ENCODE measurements around the gene AMBRA1.

The AMBRA1 gene

DNA sequence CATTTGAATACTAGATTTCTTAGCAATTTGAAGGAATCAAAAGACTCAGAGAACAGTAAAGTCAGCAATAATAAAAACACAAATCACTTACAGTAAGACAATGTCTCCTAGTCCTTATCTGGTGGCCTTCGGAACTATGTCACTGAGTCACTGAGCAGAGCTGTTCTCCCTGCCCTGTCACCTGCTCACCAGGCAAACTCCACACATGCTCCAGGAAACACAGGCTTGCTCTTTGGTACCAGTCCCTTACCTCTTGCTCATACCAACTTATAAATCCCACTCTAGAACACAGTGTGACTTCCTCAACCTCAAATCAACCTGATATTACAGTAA lies 121.2 kb downstream of the AMBRA1 start:
- no peak for DNase-seq

DNA sequence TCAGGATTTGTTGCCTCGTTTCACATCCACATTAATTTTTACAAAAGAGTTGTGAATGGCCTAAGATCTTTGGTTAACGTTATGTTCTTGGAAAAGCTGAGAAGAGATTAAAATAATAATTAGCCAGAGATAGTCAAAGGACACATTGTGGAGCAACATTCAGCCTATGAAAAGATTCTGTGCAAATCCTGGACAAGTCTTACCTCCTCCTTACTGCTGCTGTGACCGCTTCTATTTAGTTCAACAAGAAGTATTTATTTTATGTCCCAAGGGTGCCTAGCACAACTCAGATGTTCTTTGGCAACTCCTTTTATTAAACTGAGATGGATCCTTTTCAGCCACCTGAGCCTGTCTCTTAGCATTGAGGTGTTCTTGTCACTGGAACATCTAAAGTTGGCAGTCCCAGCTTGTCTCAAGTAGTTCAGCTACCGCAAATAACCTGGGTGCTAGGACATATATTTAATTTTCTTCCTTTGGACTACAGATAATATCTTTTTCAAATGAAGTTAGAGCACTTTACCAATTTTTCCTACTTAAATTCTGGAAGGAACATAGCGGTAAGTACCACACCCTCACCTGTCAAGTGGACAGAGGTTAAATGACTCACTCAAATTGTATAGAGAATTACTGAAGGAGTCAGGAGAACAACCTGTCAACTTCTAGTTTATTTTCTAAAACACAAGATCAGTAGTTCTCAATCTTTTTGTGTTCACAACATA lies 121.7 kb downstream of the AMBRA1 start:
- DNase-seq, result no peak

DNA sequence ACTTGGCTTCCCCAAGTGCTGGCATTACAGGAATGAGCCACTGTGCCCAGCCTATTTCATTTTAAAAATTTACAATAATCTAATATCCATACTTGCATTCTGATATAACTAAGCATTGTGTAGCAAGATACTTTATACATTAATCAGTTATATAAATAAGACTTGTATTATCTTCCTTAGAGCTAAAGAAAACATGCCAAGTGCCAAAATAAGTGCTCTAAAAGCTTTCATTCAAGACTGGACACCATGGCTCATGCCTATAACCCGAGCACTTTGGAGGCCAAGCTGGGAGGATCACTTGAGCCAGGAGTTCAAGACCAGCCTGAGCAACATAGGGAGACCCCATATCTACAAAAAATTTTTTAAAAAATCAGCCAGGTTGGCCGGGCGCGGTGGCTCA lies 123.9 kb downstream of the AMBRA1 start:
- no peak for DNase-seq

DNA sequence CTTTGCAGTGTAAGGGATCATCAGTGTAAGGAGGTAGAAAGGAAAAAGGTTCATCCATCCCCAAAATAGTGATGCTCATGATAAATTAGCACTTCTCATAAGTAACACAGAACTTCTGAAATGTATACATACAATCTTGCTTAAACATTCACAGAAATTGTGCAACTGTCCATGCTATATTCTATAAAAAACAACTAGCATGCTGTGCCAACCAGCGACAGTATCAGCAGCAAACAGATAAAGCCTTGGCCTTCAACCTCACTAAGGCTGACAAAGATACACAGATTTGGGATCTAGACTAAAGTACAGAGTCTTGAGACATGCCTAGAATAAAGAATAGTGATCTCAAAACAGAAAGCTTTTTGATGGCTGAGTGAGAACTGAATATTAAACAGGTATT lies 128.1 kb downstream of the AMBRA1 start:
- DNase-seq, result no peak

DNA sequence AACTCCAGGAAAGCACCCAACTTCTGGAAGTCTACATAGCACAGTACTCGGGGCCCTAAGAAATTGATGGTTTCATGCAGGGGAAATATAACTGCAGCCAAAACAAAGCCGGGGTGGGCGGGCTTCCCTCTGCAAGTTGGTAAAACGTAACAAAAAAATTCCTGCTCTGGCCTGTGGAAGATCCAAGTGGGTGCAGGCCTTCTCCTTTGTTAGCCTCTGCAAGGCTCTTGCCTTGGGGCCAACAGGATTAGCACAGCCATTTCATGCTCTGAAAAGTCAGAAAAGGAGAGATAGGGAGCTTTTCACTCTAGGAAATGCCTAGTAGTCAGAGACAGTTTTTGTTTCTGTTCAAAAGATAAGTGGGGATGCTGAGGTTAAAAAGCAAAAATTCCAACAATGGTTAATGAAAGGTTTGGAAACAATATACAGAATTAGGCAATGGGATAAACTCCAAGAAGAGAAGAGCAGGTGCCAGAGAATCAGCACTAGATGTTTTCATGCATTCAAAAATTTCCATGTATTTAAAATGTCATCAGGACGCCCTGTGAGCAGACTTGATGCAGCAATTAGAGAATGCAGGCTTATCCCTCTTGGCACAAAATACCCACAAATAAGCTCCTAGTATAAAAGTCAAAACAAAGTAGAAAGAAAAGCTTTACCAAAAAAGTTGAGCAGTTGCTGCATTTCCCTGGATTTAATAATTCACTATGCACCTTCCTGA lies 130.0 kb downstream of the AMBRA1 start:
- DNase-seq, result no peak

DNA sequence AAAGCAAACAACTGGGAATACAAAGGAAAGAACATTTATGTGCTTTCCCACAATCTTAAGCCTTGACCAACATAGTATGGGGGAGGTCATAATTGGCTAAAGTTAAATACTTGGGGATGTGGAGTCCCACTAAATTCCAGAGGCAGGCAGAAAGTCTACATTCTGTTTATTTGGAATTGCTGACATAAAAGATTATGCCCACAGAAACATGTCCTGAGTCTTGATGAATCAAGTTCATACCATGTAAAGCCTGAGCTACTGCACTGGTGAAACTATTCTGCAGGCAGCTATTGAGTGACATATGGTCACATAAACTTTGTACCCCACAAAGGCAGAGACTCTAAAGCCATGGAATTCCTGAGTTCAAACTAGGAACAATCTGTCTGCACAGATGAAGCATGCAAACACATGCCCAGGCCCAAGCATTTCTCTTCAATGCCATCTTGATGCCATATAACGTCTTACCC lies 132.3 kb downstream of the AMBRA1 start:
- no peak for DNase-seq

DNA sequence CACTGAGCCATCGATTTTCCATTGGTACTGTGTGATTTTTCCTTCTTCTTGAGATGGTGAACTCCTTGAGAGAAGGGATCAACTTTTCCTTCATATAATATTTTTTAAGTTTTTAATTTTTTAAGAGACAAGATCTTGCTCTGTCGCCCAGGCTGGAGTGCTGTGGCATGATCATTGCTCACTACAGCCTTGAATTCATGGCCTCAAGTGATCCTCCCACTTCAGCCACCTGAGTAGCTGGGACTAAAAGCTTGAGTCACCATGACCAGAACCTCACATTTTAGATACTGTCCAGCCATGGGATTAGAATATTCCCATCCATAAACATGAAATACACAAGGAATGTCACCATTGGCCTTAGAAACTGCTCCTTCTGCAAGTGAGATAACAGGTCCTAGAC lies 135.3 kb downstream of the AMBRA1 start:
- no peak for DNase-seq

DNA sequence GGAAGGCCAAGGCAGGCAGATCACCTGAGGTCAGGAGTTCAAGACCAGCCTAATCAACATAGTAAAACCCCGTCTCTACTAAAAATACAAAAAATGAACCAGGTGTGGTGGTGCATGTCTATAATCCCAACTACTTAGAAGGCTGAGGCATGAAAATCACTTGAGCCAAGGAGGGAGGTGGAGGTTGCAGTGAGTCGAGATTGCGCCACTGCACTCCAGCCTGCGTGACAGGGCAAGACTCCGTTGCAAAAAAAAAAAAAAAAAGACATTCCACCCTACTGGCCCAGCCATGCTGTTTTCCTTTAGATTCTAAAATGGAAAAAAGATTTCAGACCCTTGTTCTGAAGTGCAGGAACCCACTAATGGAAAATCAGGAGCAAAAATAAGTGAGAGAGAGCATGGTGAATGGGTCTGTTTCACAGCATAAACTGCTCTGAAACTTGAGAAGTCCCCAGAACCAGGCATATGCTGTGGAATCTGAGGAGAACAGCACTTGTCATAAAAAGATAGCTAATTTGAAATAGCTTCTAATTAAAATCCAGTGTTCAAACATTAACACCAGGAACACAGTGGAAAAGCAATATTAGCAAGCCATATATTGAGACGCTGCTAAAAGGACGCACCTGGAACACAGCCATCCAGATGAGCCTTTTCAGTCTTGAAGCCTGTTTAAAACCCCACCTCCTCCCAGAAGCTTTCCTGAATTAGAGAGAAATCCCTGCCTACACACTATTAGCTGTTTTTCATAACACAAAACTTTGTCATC lies 136.0 kb downstream of the AMBRA1 start:
- DNase-seq, result no peak

DNA sequence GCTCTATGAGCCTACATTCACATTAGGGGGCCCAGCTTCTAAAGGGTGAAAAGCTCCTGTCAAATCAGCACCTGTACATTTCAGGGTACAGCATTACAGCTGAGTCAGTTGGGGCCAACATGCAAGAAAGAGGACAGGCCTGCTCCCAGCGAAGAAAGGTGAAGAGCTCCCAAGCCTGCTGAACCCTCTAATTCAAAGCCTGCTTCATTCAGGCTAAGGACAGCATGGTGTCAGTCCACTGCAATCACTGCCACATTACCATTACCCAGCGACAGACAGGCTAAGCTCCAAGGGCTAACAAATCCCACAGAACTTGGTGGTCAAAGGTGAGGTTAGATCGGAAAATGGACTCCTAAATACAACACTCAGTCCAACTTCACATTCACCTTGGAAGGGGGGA lies 136.8 kb downstream of the AMBRA1 start:
- no peak for DNase-seq

DNA sequence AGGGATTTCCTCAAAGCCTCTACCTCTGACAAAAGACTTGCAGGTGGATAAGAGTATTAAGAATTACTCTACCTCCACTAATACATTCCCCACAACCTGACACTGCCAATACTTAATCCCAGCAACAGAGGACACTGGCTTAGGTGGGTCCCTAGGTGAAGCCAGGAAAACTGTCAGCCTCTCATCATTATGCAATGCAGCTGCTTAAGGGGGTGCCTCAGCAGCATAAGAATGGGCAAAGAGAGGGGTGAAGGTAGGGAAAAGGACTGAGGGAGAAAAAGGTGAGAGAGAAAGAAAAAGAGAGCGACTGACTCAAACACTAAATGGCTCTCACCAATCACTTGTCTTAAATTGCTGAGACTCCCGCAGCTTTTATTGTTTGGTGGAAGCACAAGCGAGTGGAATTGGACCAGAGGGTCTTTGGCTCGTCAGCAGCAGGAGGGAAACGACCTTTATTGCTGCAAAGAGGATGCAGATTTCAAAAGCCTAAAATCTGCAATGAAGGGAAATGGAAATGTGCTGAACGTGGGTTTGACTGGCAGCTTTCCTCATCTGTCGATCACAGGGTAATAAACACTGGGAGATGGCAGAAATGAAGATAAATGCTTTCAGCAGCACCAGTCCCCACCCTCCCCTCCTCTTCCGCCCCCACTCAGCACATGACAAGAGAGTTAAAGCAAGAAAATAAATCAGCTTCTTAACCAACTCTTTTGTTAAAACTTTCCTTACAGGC lies 137.4 kb downstream of the AMBRA1 start:
- DNase-seq, result peak in 1 of 2 donors; percentile 38

DNA sequence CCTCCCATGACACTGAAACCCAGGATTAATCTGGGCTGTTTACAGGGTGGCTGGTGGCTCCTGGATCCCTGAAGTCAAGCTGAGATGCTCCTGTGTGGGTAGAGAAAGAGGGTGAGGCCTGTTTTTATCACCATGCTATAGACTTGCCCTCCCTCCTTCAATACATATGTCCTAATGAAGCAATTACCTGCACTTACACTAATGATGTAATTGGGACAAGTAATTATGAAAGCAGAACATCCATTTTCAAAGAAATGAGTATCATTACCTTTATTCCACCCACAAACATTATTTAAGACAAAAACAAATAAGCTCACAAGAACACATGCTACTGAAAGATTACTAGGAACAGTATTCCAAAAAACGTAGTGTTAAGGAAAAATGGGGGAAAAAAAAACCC lies 138.0 kb downstream of the AMBRA1 start:
- no peak for DNase-seq

DNA sequence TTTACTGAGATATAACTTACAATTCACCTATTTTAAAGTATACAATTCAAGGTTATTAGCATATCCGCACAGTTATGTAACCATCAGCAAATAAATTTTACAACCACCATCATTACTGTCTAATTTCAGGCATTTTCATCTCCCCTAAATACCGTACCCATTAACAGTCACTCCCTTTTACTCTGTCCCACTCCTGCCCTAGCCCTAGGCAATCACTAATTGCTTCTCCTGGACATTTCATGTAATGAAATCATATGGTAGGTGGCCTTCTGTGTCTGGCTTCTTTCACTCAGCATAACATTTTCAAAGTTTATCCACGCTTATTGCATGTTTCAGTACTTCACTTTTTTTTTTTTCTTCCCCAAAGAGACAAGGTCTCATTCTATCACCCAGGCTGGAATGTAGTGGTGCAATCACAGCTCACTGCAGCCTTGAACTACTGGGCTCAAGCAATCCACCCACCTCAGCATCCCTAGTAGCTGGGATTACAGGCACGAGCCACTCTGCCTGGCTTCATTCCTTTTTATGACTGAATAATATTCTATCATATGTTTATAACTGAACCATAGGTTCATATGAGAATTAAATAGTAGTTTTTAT lies 140.8 kb downstream of the AMBRA1 start:
- no peak for DNase-seq

DNA sequence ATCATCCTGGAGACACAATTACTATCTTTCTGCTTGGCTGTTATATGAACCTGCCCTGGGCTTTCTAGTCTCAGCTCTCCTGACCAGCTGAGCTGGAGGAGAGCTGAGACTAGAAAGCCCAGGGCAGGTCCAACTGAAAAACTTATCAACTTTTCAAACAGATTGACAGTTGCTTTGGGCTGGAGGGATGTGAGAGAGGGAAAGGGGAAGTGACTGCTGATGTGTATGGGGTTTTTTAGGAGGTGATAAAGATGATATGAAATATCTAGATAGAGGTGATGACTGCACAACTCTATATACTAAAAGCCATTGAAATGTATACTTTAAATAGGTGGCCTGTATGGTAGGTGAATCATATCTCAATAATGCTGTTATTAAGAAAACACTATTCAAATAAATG lies 142.1 kb downstream of the AMBRA1 start:
- no peak for DNase-seq

DNA sequence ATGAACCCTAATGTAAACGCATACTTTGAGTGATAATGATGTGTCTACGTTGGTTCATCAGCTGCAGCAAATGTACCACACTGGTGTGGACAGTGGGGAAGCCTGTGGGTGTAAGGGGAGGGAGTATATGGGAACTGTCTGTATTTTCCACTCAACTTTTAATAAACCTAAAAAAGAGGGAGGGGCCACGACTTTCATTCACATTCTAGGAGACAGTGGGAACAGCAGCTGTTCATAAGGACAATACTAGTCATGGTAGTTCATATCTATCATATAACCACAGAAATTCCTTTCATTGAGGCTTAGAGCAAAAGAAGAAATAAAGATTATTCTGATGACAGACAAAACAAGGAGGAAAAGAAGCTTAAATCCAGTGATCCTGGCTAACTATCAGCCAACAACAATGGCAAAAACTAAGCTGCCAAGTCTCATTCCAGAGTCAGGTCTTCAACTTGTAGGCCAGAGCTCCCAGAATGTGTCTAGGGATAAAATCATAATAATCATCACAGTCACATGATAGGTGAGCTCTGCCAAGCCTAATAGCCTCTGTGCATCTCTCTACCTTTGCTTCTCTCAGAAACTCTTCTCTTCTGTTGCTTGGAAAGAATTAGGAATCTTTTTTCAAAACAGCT lies 142.9 kb downstream of the AMBRA1 start:
- DNase-seq, result no peak

DNA sequence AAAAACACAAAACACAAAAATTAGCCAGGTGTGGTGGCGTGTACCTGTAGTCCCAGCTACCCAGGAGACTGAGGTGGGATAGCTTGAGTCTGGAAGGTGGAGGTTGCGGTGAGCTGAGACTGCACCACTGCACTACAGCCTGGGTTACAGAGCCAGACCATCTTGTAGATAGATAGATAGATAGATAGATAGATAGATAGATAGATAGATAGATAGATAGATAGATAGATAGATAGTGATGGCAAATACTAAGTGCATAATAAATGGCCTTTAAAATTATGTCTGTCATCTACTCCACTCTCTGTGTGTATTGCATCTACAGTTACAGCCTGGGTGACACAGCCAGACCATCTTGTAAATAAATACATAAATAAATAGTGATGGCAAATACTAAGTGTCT lies 146.3 kb downstream of the AMBRA1 start:
- DNase-seq, result no peak

DNA sequence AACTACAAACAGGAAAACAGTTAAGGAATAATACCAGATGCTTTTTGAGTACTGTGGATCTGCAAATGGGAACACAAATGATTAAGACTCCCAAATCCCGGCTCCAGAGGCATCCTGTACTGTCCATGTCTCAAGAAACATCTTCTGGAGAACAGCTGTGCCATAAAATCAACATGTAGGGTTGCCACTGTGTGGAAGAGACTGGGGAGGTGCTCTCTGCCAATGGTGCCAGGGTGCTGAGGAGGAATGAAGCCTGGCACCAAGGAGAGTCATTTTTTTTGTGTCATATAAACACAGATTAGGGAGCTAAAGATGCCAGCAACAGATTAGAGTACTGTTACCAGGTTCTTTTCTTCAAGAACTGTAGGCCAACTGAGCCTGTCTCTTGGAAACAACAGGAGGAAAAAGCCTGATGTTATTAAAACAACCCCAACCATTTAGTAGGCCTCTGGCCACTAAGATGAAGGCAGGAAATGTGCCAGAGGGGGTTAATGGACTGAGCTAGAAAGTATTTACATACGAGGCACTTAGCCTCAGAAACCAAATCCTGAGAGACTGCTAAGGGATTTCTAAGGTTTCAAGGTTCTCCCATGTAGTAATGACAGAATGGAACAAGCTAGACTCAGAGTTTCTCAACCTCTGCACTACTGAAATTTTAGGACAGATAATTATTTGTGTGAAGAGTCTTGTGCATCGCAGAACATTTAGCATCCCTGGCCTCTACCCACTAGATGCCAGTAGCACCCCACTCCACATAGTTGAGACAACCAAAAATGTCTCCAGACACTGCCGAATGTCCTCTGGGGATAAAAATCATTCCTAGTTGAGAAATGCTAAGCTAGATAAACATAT lies 147.7 kb downstream of the AMBRA1 start:
- DNase-seq, result no peak

DNA sequence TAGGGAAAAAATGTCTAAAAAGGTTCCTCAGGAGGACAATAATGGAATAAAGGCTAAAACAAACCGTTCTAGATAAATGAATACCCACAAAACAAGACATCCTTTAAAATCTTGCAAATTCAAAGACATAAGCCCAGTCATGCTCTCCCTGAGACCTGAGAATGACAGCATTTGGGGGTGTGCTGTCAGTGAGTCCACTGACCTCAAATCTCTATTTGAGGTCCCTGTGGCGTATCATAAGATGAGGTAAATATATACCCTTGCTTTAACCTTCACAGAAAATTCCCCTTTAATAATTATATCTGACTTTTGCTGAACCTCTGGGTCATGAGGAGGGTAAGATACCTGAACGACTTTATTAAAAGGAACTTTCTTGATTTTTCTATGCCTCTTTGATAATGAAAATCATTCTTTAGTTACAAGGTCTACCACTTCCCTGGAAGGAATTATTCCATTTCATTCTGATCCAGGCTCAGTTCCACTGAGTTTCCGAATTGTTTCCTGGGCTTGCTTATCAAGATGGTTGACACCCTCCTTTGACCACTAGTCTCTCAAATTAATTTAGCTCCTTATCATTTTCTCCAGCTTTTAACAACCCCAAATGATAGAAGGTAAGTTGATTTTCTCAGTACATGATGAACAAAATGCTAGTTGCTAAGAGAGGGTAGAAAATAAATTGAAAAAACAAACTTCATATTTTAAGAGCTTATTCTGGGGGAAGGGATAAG lies 148.5 kb downstream of the AMBRA1 start:
- no peak for DNase-seq

DNA sequence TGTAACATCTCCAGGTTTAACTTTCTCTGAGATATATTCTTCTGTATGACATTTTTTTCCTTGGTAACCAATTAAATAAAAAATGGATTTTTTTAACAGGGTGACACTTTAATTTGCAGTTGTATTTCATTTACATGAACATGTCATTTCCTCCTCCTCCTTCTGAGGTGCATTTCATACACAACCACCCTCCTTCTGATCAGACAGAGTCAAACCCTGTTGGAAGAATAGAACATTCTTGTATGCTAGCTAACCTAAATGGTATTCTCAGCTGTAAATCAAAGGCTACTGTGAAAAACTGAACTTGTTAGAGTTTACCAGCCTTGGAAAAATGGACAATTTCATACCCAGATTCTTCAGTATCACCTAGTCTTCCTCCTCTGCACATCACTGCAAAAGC lies 149.5 kb downstream of the AMBRA1 start:
- no peak for DNase-seq

DNA sequence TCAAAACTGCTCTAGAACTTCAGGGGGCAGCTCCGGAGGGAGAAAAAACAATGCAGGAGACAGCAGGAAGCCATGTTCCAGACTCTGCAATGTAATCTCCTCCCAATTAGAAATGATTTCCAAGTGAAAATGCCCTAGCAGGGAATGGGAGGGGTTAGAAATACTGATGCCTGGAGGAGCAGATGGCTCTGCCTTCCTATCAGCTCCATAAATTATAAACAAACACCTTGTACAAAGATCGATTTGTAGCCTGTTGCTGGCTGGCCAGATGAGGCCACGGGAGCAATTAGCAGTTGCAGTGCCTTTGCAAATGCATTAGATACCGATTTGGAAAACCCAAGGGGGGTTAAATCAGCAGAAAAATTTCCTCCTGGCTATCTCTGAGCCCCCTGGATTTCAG lies 155.6 kb downstream of the AMBRA1 start:
- no peak for DNase-seq

DNA sequence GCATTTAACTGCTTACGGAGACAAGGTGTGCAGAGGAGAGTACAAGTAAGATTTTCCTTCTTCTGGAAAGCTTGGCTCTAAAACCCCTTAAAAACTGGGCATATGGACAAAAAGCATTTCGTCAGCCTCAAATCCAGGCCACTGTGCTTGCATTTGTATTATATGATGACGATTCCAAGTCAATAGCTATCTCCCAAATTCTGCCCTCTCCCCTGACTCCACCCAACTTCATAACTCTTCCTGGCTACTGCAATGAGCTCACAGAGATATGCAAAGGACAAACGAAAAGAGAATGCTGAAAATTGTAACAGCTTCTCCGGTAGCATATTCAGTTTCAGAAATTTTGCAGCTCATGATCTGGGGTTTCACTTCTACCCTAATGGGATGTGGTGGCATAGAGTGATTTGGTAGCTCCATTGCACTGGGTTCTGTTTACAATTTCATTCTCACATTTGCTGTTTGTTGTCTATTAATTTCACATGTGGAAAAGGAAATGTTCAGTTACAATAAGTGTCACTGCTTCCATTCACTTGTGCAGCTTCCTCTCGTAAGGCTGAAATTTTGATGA lies 156.6 kb downstream of the AMBRA1 start:
- DNase-seq, result no peak

Data from inflammatory macrophage treated with lipopolysaccharide for 1 hour (primary cell).